ENCODE results near the gene LEMD1.
A peak's percentile ranks its signal among the peaks of the same experiment; 100 is the strongest.
"Not testable (repeated sequence)": the region's sequence is repeated elsewhere in the genome, so short reads cannot be mapped to it uniquely, and the experiment has no call there.

Gene LEMD1

DNA sequence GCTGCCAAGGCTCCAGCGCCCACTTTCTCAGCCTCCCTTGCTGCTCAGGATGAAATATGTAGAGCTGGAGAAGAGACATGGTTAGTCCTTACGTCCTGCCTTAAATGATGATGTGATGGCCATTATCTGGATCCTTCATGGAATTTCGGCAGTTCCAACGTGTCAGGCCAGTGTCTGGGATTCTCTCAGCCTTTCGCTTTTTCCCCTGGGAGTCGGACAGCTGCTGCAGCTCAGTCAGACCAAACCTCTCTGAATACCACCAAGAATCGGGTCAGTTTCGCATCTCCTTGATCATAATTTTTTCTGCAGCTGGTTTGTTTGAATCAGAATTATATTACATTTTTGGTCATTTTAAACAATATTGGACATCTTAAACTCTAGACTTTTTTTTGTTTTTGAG is 42.8 kb downstream of the LEMD1 start:
- DNase-seq (ENCODE audit: low read depth): no peak

DNA sequence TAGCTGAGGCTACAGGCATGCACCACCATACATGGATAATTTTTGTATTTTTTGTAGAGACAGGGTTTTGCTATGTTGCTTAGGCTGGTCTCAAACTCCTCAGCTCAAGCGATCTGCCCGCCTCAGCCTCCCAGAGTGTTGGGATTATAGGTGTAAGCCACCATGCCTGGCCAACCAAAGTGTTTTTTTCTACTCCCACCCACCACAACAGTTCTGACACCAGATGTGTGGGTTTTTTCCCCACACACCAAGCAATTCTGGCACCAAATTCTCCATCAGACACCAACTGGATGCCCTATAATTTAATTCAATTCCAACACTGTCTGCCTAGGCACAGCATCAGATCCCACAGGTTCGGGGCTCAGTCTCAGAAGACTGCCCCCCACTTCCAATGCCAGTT is 44.5 kb downstream of the LEMD1 start:
- DNase-seq (ENCODE audit: low read depth): no peak

DNA sequence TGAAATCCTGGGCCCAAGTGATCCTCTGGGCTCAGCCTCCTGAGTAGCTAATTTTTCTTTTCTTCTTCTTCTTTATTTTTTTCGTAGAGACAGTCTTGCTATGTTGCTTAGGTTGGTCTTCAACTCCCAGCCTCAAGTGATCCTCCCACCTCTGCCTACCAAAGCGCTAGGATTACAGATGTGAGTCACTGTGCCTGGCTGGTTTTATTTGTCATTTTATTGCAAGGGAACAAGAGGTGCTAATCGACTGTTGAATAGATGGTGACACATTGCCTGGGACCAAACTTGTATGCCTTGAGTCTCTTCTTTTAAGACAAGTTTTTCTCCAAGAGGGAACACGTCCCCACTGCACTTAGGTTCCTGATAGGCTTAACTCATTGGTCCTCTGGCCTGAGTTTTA is 45.1 kb downstream of the LEMD1 start:
- DNase-seq (ENCODE audit: low read depth): no peak

DNA sequence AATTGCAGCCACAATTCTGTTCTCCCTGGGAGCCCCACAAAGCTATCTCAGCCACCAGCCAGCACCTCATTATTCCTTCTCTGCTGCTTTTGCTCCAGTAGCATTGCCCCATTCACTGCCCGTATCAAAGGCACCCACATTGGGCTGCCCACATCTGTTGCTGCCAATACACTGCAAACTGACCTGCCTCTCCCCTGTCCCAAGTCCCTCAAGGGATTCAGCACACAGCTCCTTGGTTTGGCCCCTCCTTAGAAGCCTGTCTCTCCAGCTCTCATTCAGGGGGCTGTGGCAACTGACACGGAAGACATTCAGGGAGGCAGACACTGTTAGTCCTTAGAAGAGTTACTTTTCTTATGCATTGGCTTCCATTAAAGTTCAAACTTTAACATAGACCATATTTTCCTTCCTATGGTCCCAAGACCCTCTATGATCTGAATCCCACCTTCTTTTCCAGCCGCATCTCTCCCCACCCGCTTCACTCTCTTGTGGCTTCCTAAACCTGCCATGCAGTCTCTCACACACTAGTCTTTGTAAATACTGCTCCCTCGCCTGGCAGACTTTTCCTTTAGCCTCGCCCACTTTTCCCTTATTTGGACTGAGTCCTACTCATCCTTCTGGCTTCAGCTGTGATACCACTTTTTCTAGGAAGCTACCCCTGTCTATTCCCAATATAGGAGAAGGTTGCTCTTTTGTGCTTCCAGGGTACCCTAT is 45.9 kb downstream of the LEMD1 start:
- peak; percentile 57 for DNase-seq (ENCODE audit: low read depth)

DNA sequence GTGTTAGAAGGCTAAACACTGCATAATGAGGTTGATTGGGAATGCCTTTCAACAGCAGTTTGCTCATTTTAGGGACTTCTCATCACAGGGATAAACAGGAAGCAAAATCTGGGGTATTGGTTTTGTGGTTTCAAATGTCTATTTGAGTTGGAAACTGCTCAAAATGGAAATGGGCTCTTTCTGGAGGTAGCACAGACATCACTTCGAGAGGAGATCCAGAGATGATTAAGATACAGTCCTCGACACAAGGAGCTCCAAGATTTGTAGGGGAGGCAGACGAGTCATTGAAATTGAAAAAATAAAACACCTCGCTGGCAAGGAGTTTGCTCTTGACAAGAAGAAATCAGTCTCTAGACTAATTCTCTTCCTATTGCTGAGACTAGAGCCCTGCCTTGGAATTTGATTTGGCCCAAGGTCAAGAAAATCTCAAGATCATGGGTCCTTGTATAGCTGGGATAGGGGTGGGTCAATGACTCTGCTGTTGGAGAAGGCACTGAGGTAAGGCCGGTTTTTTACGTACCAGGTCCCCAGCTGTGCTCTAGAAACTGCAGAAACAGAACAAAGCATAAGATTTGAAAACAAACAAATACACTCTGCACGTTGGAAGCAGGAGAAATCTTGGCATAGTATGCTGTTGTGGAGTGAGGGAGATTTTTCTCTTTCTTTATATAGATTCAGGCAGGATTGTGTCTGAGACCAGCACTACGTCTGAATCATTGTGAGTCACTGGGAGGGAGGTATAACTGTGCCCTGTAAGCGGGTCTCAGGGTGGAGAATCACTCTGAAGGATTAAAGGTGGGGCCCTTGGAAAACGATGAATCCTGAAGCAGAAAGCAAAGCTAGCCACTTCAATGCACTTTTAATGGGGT is 47.4 kb downstream of the LEMD1 start:
- peak; percentile 86 for DNase-seq (ENCODE audit: low read depth)

DNA sequence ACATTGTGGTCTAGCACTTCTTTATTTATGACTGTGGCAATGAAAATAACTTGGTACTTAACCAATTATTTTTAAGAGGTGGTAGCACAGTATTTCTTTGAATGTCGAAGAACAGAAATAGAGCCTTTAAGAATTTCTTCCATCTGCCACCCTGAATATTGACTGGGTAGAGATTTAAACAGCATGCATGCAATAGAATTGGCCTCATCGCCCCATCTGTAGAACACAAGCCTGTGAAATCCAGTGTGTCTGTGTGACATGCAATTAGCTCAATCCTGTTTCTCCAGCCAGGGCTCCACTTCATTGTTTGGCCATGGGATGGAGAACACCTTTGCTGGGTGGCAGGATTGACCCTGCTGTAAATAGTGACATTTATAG is 48.1 kb downstream of the LEMD1 start:
- DNase-seq (ENCODE audit: low read depth): no peak

DNA sequence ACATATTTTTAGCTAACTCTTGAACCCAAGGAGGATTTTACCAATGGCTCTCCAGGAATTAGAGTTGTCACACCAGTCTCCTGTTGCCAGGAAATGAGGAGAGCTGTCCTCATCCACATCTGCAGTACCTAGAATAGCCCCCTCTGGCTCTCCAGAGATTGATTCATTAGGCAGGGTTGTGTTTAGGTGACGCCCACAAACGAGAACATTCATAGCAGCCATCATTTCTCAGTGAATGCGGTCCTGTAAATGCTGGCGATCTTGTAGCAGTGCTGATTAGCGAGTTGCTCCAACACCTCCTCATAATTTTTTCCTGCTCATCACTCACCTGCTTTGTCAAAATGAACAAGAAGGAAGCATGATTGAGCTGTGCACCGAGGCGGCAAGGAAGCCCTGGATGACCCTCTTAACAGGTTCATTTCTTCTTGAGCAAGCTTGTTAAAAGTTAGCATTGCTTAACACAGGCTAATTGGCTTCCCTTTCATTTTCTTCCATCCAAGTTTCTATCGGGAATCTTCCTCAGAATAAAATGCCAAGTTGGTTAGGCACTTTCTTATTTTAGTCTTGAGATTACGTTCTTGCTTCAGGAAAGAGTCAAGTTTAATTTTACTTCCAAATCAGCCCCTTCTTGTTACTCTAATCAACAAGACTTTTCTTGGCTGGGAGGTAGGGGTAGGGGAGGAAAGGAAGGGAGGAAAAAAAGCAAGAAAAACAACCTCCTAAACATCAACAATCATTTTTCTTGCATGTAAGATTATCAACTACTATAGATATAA is 48.6 kb downstream of the LEMD1 start:
- DNase-seq (ENCODE audit: low read depth): no peak

DNA sequence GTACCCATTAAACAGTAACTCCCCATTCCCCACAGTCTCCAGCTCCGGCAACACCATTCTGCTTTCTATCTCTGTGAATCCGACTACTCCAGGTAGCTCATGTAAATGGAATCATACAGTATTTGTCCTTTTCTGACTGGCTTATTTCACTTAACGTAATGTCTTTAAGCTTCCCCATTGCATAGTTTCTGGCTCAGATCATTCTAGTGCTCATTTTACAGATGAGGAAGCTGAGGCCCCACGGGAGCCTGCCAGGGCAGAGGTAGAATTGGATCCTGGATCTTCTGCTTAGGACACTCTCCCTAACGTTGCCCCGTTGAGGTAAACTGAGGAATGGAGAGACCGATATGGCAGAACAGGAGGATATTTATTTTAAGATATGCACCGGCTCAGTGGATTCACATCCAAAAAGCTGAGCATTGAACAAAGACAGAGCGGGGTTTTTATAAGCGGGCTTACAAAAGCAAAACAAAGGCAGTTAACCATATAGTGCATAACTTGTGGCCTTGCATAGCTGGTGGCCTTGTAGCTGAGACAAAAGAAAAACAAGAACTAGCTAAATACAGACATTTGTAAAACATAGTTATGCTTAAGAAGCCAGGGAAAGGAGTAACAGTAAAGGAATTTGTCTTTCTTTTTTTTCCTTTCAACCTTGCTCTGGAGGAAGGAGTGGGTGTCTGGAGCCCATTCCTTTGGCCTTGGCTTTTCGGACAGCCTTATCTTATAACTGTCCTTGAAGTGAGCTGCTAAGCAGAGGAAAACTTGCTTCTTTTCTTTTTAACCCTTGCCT is 49.8 kb downstream of the LEMD1 start:
- DNase-seq (ENCODE audit: low read depth): peak; percentile 86

DNA sequence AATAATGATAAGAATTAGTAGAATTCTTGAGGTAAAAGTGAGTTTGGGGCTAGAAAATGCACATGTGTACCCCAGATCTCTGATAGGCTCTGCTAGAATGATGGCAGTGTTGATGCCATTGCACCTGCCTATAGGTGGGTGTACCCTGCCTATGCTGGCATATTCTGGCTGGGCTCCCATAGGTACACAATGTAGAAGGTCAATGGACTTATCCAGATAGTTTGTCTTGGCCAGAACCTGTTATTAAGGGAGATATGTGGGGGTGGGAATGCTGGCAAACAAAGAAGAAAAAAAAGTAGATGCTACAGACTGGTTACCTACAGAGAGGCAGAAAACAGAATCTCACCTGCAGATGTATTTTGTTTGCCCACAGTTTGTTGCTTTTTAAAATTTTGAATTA is 51.1 kb downstream of the LEMD1 start:
- no peak for DNase-seq (ENCODE audit: low read depth)

DNA sequence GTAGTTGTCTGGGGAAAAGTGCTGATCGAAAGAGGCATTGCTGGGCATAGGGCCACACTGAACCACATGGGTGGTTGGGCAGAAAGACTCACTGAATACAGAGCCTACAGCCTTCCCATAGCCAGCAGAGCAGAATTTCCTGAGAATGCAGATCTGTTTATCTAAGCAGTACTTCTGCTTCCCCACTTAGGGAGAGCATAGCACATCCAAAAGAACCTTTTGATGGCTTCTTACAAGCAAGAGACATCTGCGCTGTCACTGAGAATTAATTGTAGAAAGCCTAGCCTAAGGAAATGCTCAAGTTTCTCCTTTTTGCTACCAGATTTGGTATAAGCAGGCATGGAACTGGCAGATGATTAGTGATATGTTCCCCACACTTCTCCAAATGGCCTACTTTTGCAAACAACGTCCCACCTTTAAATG is 52.1 kb downstream of the LEMD1 start:
- no peak for DNase-seq (ENCODE audit: low read depth)

DNA sequence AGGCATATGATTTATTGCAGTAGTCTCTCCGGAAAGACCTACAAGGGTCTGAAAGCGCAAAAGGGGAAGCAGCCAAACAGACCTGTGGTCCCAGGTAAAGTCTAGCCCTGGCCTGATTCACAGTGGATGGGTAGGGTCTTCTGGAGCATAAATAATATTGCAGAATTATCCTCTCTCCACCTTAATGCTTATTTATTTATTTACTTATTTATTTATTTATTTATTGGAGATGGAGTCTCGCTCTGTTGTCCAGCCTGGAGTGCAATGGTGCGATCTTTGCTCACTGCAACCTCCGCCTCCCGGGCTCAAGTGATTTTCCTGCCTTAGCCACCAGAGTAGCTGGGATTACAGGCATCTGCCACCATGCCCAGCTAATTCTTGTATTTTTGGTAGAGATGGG is 53.4 kb downstream of the LEMD1 start:
- no peak for DNase-seq (ENCODE audit: low read depth)

DNA sequence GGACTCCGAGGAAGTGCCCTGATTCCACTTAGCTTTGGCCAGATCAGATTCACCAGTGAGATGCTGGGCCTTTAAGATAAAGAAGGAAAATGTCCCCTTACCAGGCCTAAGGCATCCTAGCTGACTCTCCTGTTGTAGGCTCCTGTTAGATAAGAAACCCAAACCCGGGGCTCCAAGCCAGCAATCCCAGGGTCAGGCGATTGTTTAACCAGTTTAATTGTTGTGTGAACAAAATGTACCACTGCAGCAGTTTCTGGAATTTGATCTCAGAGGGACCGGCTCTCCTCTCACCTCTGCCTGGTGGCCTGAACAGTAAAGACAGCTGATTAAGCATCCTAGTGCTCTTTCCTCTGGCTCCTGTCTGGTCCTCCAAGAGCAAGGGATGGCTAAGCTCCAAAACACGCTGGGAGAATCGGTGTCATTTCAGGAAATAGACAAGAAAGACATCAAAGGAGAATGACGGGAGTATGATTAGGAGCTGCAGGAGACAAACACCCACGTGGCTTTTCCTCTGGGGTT is 55.9 kb downstream of the LEMD1 start:
- no peak for DNase-seq (ENCODE audit: low read depth)

DNA sequence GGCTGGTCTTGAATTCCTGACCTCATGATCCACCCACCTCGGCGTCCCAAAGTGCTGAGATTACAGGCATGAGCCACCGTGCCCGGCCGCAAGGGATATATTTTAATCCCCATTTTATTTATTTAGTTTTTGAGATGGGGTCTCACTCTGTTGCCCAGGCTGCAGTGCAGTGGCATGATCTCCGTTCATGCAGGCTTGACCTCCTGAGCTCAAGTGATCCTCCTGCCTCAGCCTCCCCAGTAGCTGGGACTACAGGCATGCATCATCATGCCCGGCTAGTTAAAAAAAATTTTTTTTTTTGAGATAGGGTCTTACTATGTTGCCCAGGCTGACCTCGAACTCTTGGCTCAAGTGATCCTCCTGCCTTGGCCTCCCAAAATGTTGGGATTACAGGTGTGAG is 56.8 kb downstream of the LEMD1 start:
- DNase-seq (ENCODE audit: low read depth): not testable (repeated sequence)

DNA sequence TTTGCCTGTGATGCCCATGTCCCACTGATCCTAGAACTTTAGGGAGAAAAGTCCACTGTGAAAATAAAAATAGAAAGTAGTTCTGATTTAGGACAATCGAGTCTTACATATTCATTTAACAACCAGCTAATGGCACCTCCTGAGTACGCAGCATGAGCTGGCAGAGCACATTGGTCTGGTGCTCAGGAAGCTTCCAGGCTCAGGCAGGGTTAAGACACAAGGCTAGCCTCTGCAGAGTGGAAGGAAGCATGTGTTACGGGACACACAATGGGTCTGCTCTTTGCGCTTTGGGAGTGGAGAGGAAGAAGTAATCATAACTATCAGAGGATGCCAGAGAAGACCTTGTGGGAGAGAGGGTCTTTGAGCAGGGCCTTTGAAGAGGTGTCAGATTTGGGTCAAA is 61.0 kb downstream of the LEMD1 start:
- DNase-seq (ENCODE audit: low read depth): no peak

DNA sequence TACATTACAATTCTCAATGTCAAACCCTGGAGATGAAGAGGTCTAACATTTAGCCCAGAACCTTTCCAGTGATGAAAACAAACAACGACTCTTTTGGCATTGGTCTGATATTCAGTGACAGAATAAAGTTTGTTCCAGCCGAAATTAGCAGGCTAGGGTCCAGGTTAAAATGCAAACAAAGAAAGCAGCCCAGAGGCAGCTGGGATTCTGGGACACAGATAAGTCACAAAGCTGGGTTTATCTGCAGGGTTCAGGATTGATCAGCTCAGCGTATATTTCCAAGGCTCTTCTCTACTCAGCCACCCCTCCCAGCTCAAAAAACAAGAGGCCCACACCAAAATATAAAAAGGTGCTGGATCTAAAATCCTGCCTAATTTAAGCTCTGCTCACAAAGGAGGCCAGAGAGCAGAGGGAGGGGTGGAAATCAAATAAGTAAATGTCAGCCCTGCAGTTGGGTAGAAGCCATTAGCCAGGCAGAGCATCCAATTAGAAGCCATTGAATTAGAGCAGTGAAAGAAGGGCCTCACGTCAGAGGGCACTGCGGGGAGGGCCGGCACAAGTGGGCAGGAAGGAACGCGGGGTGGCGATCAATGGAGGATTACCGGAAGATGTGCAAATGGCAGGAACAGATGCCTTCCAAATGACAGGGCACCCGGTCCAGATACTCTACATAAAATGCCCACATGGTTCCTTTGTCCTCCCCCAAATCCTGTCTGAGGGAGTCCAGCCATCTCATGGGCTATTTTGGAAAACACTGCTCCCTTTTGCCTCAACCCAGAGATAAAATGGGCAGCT is 61.9 kb downstream of the LEMD1 start:
- DNase-seq (ENCODE audit: low read depth): no peak

DNA sequence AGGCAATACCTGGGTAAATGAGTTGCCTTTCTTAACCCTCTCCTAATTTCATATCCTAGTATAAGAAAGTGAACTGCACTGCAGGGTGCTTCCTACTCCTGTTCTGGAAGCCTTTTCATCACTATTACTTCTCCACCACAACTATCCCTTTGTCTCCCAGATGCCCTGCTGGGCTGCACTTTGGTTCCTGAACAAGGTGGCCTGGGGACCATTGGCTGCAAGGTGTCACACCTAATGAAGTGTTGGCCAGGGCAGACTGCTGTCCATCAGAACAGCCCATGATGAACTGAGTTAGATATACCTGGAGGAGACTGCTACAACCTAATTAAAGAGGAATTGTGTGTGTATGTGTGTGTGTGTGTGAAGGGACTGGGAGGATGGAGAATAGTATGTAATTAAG is 63.3 kb downstream of the LEMD1 start:
- no peak for DNase-seq (ENCODE audit: low read depth)

DNA sequence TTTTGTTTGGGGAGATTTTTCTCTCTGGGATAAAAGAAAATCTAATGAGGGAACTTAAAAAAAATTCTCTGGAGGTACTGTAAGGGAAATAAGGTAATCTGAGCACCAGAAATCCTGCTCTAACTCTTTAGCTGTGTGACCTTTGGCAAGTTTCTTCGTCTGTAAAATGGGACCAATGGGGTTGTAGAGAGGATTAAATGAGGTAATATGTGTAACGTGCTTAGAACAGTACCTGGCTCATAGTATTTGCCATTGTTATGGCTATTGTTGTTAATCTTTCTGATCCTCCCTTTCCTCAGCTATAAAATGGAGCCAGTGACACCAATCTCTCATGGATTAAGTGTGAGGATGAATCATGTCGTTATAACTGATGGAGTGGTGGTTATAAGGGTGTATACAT is 64.3 kb downstream of the LEMD1 start:
- DNase-seq (ENCODE audit: low read depth): no peak

DNA sequence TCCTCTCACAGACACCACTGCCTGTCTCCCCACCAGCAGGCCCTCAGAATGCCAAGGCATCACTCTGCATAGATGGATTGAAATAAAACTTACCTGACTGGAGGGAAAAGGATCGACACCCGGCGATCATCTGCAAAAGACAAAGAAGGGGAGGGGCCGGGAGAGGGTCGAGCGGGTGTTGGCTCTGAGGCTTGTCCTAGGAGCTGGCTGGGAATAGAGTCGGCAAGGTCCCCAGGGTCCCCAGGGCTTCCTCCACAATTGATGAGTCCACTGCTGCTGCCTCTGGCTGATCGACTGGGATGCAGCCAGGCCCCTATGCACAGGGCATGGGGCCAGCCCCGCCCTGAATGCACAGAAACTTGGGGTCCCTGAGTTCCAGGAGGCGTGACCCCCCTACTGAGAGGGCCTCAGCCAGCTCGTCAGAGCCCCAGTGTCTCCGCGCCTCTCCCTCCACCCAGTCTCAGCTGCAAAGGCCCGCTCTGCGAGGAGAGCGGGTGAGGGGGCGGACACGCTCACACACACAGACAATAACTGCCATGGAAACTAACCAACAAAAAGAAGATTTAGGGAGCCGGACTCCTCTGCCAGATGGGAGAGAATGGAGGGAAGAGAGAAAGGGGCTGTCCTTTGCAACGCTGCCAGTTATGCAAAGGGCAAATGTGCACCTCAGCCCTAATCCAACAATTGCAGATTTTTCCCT is 65.3 kb downstream of the LEMD1 start, which contains the start of gene KLHDC8A:
TSS of gene KLHDC8A (minus strand) at position 483 of the 700 bp plus-strand sequence. CDS start 13,318 bp downstream, outside the sequence.
- no peak for DNase-seq (ENCODE audit: low read depth)

DNA sequence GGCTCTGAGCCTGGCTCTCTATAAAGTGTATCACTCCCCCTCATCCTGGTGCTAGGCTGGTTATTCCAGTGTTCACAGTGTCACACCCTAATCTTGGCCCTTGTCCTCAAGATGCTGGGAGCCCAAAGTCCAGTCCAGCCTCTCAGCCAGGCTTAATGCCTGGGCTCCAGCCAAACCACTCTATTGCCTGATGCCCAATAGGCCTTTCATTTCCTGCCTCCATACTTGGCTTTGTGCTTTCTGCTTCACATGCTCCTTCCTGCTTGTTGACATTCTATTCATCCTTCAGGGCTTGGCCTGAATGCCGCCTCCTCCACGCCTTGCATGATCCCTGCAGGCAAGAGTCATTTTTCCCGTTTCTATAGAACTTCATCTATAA is 66.8 kb downstream of the LEMD1 start:
- peak; percentile 49 for DNase-seq (ENCODE audit: low read depth)

All from iris pigment epithelial cell (primary cell).